Hepatic stellate cell (primary cell): ENCODE results near the gene RBMXL3.

ENCODE experiments used
- DNase-seq: peaks from one replicate; pipeline ENCODE4 v3.0.0; 2011; ENCODE audit warnings: low spot score

RBMXL3 gene

DNA sequence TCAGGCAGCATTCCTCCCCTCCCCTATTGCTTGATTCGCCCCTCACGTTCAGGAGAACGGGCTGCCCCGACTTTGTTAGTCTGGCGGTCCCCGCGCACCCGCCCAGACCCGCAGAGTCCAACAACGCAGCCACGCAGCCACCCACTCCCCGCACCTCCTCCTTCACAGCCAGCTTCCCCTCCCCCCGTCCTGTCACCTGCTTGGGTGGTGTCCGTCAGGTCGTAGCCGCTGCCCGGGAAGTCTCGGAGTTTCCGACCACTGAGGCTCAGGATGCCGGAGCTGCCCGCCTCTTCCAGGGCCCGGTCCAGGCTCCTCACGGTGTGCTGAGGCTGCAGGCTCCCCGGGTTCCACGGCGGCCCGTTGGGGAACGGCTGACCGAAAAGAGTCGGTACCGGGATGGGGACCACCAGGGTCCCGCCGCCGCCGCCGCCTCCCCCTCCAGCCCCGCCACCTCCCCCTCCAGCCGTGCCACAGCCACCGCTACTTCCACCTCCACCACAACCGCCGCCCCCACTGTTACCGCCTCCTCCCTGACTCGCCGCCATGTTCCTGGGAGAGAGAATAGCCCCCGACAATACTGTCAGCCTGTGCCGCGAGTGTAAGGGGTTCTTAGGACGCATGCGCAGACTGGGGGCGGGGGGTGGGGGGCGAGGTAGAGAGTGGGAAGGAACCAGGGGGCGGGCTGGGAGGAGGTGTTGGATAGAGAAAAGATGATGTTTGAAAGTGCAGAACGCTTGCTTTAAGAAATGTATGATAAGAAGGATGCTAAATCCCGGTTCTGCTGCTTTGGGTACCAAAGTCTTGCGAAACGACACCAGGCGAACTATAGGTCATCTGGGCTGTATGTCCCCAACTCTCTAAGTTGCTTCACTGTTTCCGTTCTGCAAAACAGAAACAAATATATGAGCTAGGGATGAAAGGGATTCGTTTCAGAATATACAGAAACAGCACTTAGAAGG, 44.6 kb downstream of the RBMXL3 start, which contains the start of gene LRCH2:
LRCH2 (minus strand) TSS at position 600 of the 959 bp plus-strand sequence; CDS start at position 545, 55 bp downstream.
- peak; percentile 61 for DNase-seq

DNA sequence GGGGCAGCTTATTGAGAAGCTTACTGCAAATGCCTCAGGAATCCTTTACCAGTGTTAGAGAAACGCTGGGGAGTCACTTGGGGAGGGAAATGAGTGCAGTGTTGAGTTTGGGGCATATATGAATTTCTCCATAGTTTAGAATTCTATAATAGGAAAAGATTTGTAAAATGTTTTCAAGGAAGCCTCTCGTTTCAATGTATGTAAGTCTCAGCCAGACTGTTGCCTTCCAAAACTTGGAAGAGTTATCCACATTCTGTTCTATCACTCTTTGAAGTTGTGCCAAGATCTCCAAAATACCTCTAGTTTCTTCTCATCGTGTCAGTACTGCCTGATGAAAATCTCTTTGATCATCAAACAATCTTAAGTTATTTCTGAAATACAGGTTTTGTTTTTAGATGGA, 45.3 kb downstream of the RBMXL3 start:
- no peak for DNase-seq

DNA sequence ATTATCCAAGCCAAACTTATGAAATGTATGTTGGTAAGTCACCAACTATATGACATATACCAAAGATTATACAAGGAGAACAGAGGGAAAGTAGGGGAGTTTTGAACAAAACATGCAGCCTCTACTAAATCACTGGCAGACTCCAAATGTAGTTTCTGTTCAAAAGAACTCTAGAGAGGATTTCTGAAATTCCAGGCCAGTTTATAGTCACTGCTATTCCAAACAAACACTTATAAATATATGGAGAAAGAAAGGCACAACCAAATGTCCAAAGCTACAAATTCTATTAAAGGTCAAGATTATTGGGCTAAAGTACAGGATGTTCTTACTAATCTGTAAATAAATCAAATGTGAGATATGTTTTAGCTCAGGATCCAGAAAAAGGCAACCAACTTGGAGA, 47.4 kb downstream of the RBMXL3 start:
- no peak for DNase-seq

DNA sequence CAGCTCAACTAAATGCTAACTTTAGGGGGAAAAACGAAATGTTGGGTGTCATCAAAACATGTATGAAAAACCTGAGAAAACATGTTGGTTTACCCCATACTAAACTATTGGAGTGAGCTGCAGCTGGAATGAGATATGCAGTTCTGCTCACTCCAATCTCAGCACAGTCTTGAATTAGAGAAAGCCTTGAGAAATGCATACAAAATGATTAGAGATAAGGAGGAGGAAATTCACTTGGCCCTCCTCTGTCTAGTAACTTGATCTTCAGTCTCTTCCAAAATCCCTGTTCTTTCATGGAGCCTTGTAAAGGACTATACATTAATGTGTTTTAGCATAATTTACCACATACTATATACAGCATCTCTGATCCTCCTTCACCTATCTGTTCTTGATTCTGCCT, 47.8 kb downstream of the RBMXL3 start:
- DNase-seq: no peak
